Endothelial cell of umbilical vein (primary cell): ENCODE results near the gene NHS. TPM values are rescaled to one million over a fixed set of nuclear protein-coding genes. Genes with fewer than 3 reads are reported as not detected.

Source experiments
- BruUV-seq: library from RNA; stranded (reverse); fragments of 400-500 nt; replicated peaks from 2 replicates; lab custom pipeline; 2021; lab: Mats Ljungman, UMichigan
- CTCF ChIA-PET: fragments of 300-600, 350-600 bp; sonication (Branson Sonifier 250); formaldehyde crosslinking; loops from one replicate; lab custom pipeline; 2021; ENCODE audit warnings: antibody characterized with exemption, inconsistent platforms; lab: Charles Lee
- POLR2A ChIA-PET: fragments of 300-600, 350-600 bp; sonication (Branson Sonifier 250); formaldehyde crosslinking; loops from one replicate; lab custom pipeline; 2021; ENCODE audit warnings: antibody characterized with exemption, inconsistent platforms; lab: Charles Lee
- DNase-seq: peaks from one replicate; pipeline ENCODE4 v3.0.0-alpha.2; 2011; ENCODE audit warnings: low read depth, low spot score
- FAIRE-seq: peaks from 2 replicates; lab custom pipeline; 2011; peaks lifted over from hg19 to GRCh38; lab: Jason Lieb, UNC
- H2AFZ ChIP-seq: 2 replicates; pipeline ENCODE4 v1.6.0; 2012; ENCODE audit warnings: low read depth, low read length, control low read depth, inconsistent platforms
- H3K27ac ChIP-seq: 2 replicates; pipeline ENCODE4 v1.5.1; 2011; ENCODE audit warnings: low read depth, mild to moderate bottlenecking, control low read depth, low read length, moderate library complexity; ENCODE audit not compliant: insufficient read depth
- H3K27me3 ChIP-seq, 2 experiments: 2 replicates each; pipeline versions ENCODE4 v1.6.0 to v1.6.1; 2011; ENCODE audit warnings: low read length in 2 of 2, mixed read lengths in 1 of 2; ENCODE audit not compliant: control insufficient read depth in 2 of 2, insufficient read depth in 2 of 2
- H3K36me3 ChIP-seq, 2 experiments: 2 replicates in 1 of 2; 3 replicates in 1 of 2; pipeline ENCODE4 v1.5.1; 2011; ENCODE audit warnings: low read length in 2 of 2, mild to moderate bottlenecking in 1 of 2, moderate library complexity in 1 of 2; ENCODE audit not compliant: control insufficient read depth in 2 of 2, insufficient read depth in 2 of 2; ENCODE audit errors: extremely low read depth in 1 of 2
- H3K4me1 ChIP-seq: 3 replicates; pipeline ENCODE4 v1.5.1; 2011; ENCODE audit warnings: mild to moderate bottlenecking, low read length; ENCODE audit not compliant: control insufficient read depth, insufficient read depth; ENCODE audit errors: extremely low read depth
- H3K4me2 ChIP-seq: 2 replicates; pipeline ENCODE4 v1.6.1; 2011; ENCODE audit warnings: low read length, control low read depth, mixed read lengths; ENCODE audit not compliant: insufficient read depth
- H3K4me3 ChIP-seq, 3 experiments: fragments of 200-600 bp in 1 of 3; sonication (generic), shearing (Covaris generic) in 1 of 3; replicated peaks in 1 of 3; 2 replicates each; pipeline ENCODE4 v1.5.1; 2011 to 2016; ENCODE audit warnings: control low read depth in 3 of 3, low read length in 3 of 3, mild to moderate bottlenecking in 2 of 3, inconsistent platforms in 1 of 3, low read depth in 1 of 3, moderate library complexity in 1 of 3; ENCODE audit not compliant: insufficient read depth in 1 of 3
- H3K79me2 ChIP-seq: 2 replicates; pipeline ENCODE4 v1.6.0; 2012; ENCODE audit warnings: low read length, inconsistent platforms; ENCODE audit not compliant: control insufficient read depth, insufficient read depth
- H3K9ac ChIP-seq: replicated peaks from 2 replicates; pipeline ENCODE3; 2011; ENCODE audit warnings: low read length, control low read depth; ENCODE audit not compliant: insufficient read depth; ENCODE audit errors: extremely low read depth
- H3K9me1 ChIP-seq: replicated peaks from 3 replicates; pipeline ENCODE4 v1.6.0; 2011; ENCODE audit warnings: mild to moderate bottlenecking, low read length; ENCODE audit not compliant: control insufficient read depth, insufficient read depth; ENCODE audit errors: extremely low read depth
- H3K9me3 ChIP-seq: replicated peaks from 2 replicates; pipeline ENCODE4 v1.5.1; 2012; ENCODE audit warnings: low read length, inconsistent platforms; ENCODE audit not compliant: control insufficient read depth, insufficient read depth
- H4K20me1 ChIP-seq: replicated peaks from 2 replicates; pipeline ENCODE3; 2011; ENCODE audit warnings: mild to moderate bottlenecking, low read length; ENCODE audit not compliant: control insufficient read depth, insufficient read depth; ENCODE audit errors: extremely low read depth
- CTCF ChIP-seq, 2 donors: IDR thresholded peaks; 1 replicate in 1 of 2; 2 replicates in 1 of 2; pipeline ENCODE4 v1.5.1; 2011; ENCODE audit warnings: low read length in 2 of 2, mild to moderate bottlenecking in 2 of 2, moderate library complexity in 2 of 2, control low read depth in 1 of 2, inconsistent platforms in 1 of 2, low read depth in 1 of 2; ENCODE audit not compliant: insufficient read depth in 1 of 2; ENCODE audit errors: extremely low read depth in 1 of 2
- EZH2 ChIP-seq: IDR thresholded peaks from 2 replicates; pipeline ENCODE4 v1.6.1; 2012; ENCODE audit warnings: borderline replicate concordance, low read depth, mild to moderate bottlenecking, moderate library complexity, low read length, inconsistent platforms; ENCODE audit not compliant: severe bottlenecking
- FOS ChIP-seq: IDR thresholded peaks from 2 replicates; pipeline ENCODE4 v1.6.1; 2011; ENCODE audit warnings: mild to moderate bottlenecking, low read length, moderate library complexity, borderline replicate concordance; ENCODE audit not compliant: insufficient read depth
- GATA2 ChIP-seq: IDR thresholded peaks from 2 replicates; pipeline ENCODE4 v1.7.0; 2011; ENCODE audit warnings: low read depth, mild to moderate bottlenecking, moderate library complexity, mixed read lengths, low read length; ENCODE audit not compliant: insufficient read length, insufficient read depth
- JUN ChIP-seq: IDR thresholded peaks from 2 replicates; pipeline ENCODE4 v1.6.1; 2011; ENCODE audit warnings: borderline replicate concordance, low read depth; ENCODE audit not compliant: insufficient read length, insufficient read depth
- MAX ChIP-seq: IDR thresholded peaks from 2 replicates; pipeline ENCODE4 v1.6.1; 2011; ENCODE audit not compliant: insufficient read depth, insufficient read length
- MYC ChIP-seq: IDR thresholded peaks from one replicate; pipeline ENCODE4 v1.6.1; 2011; ENCODE audit warnings: mild to moderate bottlenecking, low read depth, low read length
- POLR2A ChIP-seq: IDR thresholded peaks from 2 replicates; pipeline ENCODE4 v1.6.1; 2012; ENCODE audit warnings: low read depth, mild to moderate bottlenecking, control low read depth, low read length
- POLR2AphosphoS5 ChIP-seq: IDR thresholded peaks from 2 replicates; pipeline ENCODE4 v1.6.1; 2012; ENCODE audit warnings: low read depth, mild to moderate bottlenecking, control low read depth, low read length, moderate library complexity; ENCODE audit not compliant: insufficient read depth
- dilution Hi-C: fragments of 300-500 bp; cut with MboI; formaldehyde crosslinking; loops from one replicate; pipeline ENCODE4 v1.15.0; 2019; ENCODE audit warnings: low sequenced_read_pairs; ENCODE audit not compliant: extremely low pct_ligation_motif_present
- intact Hi-C: fragments of 100-400 bp; cut with micrococcal nuclease; formaldehyde crosslinking; loops from one replicate; pipeline ENCODE4 v1.10.0; 2022
- polyA plus RNA-seq, 4 experiments: library from polyadenylated mRNA; depleted of rRNA in 3 of 4; stranded (reverse) in 3 of 4; unstranded in 1 of 4; fragments of >200 nt; gene quantifications; 2 replicates each; pipeline versions ENCODE4 v1.2.1 to v1.2.3, GENCODE V29; 2011 to 2012; ENCODE audit warnings: missing spikeins in 1 of 4
- total RNA-seq: library from RNA; stranded (reverse); gene quantifications from 2 replicates; pipeline ENCODE4 v1.2.3, GENCODE V29; 2021

NHS gene
- total and polyA plus RNA-seq, 2 donors (not counting 3 experiments of a cell fraction or from before 2014, with no cell fraction given), result 0.07 to 0.46 TPM

GRCh38 chrX:17563076-17563475 is 188.1 kb downstream of the NHS start:
- no peaks in the 10 kb centered on the region for H3K27me3 ChIP-seq
- H2AFZ ChIP-seq, result no peak overlapping the region
- no peak overlapping the region for H3K4me3 ChIP-seq
- H3K4me2 ChIP-seq, result no peak overlapping the region
- H3K9me3 ChIP-seq, result no peaks in the 10 kb centered on the region
- FAIRE-seq (no peak), DNase-seq (no peak)
- no peaks in the 10 kb centered on the region for H4K20me1 ChIP-seq
- H3K4me1 ChIP-seq, result no peaks in the 10 kb centered on the region
- ChIA-PET POLR2A (no interaction called here), CTCF (no interaction called here)
- TF ChIP-seq FOS (no peak), POLR2AphosphoS5 (no peak), MAX (no peak)
- H3K9ac ChIP-seq, result no peak overlapping the region
- H3K27ac ChIP-seq, result no peak overlapping the region
- no peaks in the 10 kb centered on the region for H3K36me3 ChIP-seq
- intact Hi-C loops (no loop called here), dilution Hi-C loops (no loop called here)
- no peaks in the 10 kb centered on the region for H3K9me1 ChIP-seq
- no peaks in the 10 kb centered on the region for H3K79me2 ChIP-seq
- no TSS peak for BruUV-seq

- Histone ChIP-seq H3K27ac (no peak overlapping the region), H3K9me1 (no peaks in the 10 kb centered on the region), H4K20me1 (no peaks in the 10 kb centered on the region), H3K27me3 (no peaks in the 10 kb centered on the region), H3K36me3 (no peaks in the 10 kb centered on the region), H3K4me1 (no peaks in the 10 kb centered on the region), H2AFZ (no peak overlapping the region), H3K9me3 (no peaks in the 10 kb centered on the region), H3K9ac (no peak overlapping the region), H3K79me2 (no peaks in the 10 kb centered on the region), H3K4me3 (no peak overlapping the region), H3K4me2 (no peak overlapping the region)
- ChIA-PET CTCF (no interaction called here), POLR2A (no interaction called here)
- no peak for DNase-seq
- BruUV-seq, result no TSS peak
- no peak for FAIRE-seq
- dilution Hi-C loops, result no loop called here
- intact Hi-C loops, result no loop called here
- TF ChIP-seq EZH2 (no peak), MAX (no peak), GATA2 (no peak), CTCF (IDR thresholded peaks at IDR 0.05; ENCODE audit: extremely low read depth in 1 of 2, insufficient read depth in 1 of 2, low read depth in 1 of 2, low read length in 2 of 2) (no peak), POLR2AphosphoS5 (no peak), JUN (no peak), POLR2A (no peak), FOS (no peak), MYC (no peak)
These were observed 188.5 kb downstream of the NHS start for GRCh38 chrX:17563515-17563914.
